Right atrium auricular region (tissue), 2 donors: ENCODE data around the gene MMP20. TPM values are rescaled to one million over a fixed set of nuclear protein-coding genes. Genes with fewer than 3 reads are reported as not detected.

Experiments used
- DNase-seq: peaks from one replicate; pipeline ENCODE4 v3.0.0-alpha.2; 2019; ENCODE audit warnings: low spot score
- H3K27ac ChIP-seq, 2 donors: fragments of 200-600 bp; sonication (generic); 1 replicate in 1 of 2; 2 replicates in 1 of 2; pipeline ENCODE4 v1.5.1; 2016 to 2019
- H3K27me3 ChIP-seq, 2 donors: fragments of 200-600 bp; sonication (generic); one replicate each; pipeline versions ENCODE4 v1.5.1 to v1.6.0; 2017 to 2019
- H3K36me3 ChIP-seq: fragments of 200-600 bp; sonication (generic); one replicate; pipeline ENCODE4 v1.5.1; 2016
- H3K4me1 ChIP-seq, 2 donors: fragments of 200-600 bp; sonication (generic); one replicate each; pipeline versions ENCODE4 v1.5.1 to v1.6.0; 2017 to 2019
- H3K4me3 ChIP-seq, 2 donors: fragments of 200-600 bp; sonication (generic); 1 replicate in 1 of 2; 2 replicates in 1 of 2; pipeline ENCODE4 v1.5.1; 2017 to 2019; ENCODE audit warnings: mild to moderate bottlenecking in 1 of 2, moderate library complexity in 1 of 2
- H3K9me3 ChIP-seq, 2 donors: fragments of 200-600 bp; sonication (generic); one replicate each; pipeline ENCODE4 v1.5.1; 2019
- CTCF ChIP-seq, 2 donors: fragments of 200-600 bp; sonication (generic); IDR thresholded peaks; one replicate each; pipeline ENCODE4 v1.5.1; 2019; ENCODE audit warnings: antibody characterized with exemption in 2 of 2
- total RNA-seq, 2 donors: library from RNA; depleted of rRNA; stranded (reverse); fragments of >200 nt; gene quantifications; one replicate each; pipeline ENCODE4 v1.1.0, GENCODE V29; 2016

Gene MMP20
- total RNA-seq, 2 donors from 2014 or later: not detected

GRCh38 chr11:102598272-102598671 is 26.9 kb downstream of the MMP20 start:
- Histone ChIP-seq H3K27ac (no peak overlapping the region), H3K4me1 (peaks cover 0 to 2% of the 10 kb centered on the region in 2 donors), H3K36me3 (no peaks in the 10 kb centered on the region), H3K4me3 (no peak overlapping the region), H3K27me3 (no peaks in the 10 kb centered on the region), H3K9me3 (no peaks in the 10 kb centered on the region)
- DNase-seq: no peak
- TF ChIP-seq CTCF (IDR thresholded peaks at IDR 0.05): no peak

GRCh38 chr11:102596578-102596977 is 28.6 kb downstream of the MMP20 start:
- Histone ChIP-seq H3K27me3 (no peaks in the 10 kb centered on the region), H3K4me1 (no peaks in the 10 kb centered on the region), H3K36me3 (no peaks in the 10 kb centered on the region), H3K4me3 (no peak overlapping the region), H3K27ac (no peak overlapping the region), H3K9me3 (no peaks in the 10 kb centered on the region)
- no peak for TF ChIP-seq CTCF (IDR thresholded peaks at IDR 0.05)
- no peak for DNase-seq

- Histone ChIP-seq H3K36me3 (no peaks in the 10 kb centered on the region), H3K4me1 (no peaks in the 10 kb centered on the region), H3K9me3 (peaks cover 4% of the 10 kb centered on the region in 2 donors), H3K27me3 (no peaks in the 10 kb centered on the region), H3K4me3 (no peak overlapping the region), H3K27ac (no peak overlapping the region)
- TF ChIP-seq CTCF (IDR thresholded peaks at IDR 0.05): peak in 1 of 2 donors; percentile 47
- DNase-seq: no peak
These were observed 32.2 kb downstream of the MMP20 start for GRCh38 chr11:102592634-102593581.

- Histone ChIP-seq H3K4me3 (no peak overlapping the region), H3K9me3 (peaks cover 4 to 10% of the 10 kb centered on the region in 2 donors), H3K27ac (no peak overlapping the region), H3K4me1 (no peaks in the 10 kb centered on the region), H3K27me3 (no peaks in the 10 kb centered on the region), H3K36me3 (no peaks in the 10 kb centered on the region)
- no peak for DNase-seq
- no peak for TF ChIP-seq CTCF (IDR thresholded peaks at IDR 0.05)
These were observed 33.0 kb downstream of the MMP20 start for GRCh38 chr11:102592131-102592530.

- H3K36me3 ChIP-seq: no peaks in the 10 kb centered on the region
- peaks cover 4 to 10% of the 10 kb centered on the region in 2 donors for H3K9me3 ChIP-seq
- H3K27ac ChIP-seq: no peak overlapping the region
- DNase-seq: no peak
- H3K27me3 ChIP-seq: no peaks in the 10 kb centered on the region
- no peak overlapping the region for H3K4me3 ChIP-seq
- TF ChIP-seq CTCF (IDR thresholded peaks at IDR 0.05): no peak
- H3K4me1 ChIP-seq: no peaks in the 10 kb centered on the region
These were observed 33.9 kb downstream of the MMP20 start for GRCh38 chr11:102591160-102591718.
